ENCODE results near the gene PDIK1L.
"Not testable (repeated sequence)": the region's sequence is repeated elsewhere in the genome, so short reads cannot be mapped to it uniquely, and the experiment has no call there.

PDIK1L gene

GRCh38 chr1:26102119-26102518 lies 9.5 kb upstream of the PDIK1L start:
- no peak for TF ChIP-seq CTCF (IDR thresholded peaks at IDR 0.05; ENCODE audit: unreplicated experiment in 3 of 3)
- Mint-ChIP-seq H3K9me3 (no peaks in the 10 kb centered on the region), H3K4me3 (no peak overlapping the region), H3K27me3 (ENCODE audit: low read depth) (peaks cover 8% of the 10 kb centered on the region), H3K27ac (peak overlapping the region in 1 of 3 experiments; percentile 49), H3K4me1 (peaks cover 8% of the 10 kb centered on the region), H3K36me3 (ENCODE audit: low read depth) (no peaks in the 10 kb centered on the region)

- no peaks in the 10 kb centered on the region for H3K9me3 Mint-ChIP-seq
- no peak overlapping the region for H3K4me3 Mint-ChIP-seq
- H3K36me3 Mint-ChIP-seq (ENCODE audit: low read depth) = no peaks in the 10 kb centered on the region
- H3K4me1 Mint-ChIP-seq = peaks cover 8% of the 10 kb centered on the region
- peak overlapping the region in 2 of 3 experiments; percentile 41 to 49 for H3K27ac Mint-ChIP-seq
- H3K27me3 Mint-ChIP-seq (ENCODE audit: low read depth) = peaks cover 8% of the 10 kb centered on the region
- no peak for TF ChIP-seq CTCF (IDR thresholded peaks at IDR 0.05; ENCODE audit: unreplicated experiment in 3 of 3)
Measured at GRCh38 chr1:26102526-26102925, 9.1 kb upstream of the PDIK1L start.

- not testable (repeated sequence) for H3K27me3 Mint-ChIP-seq (ENCODE audit: low read depth); H3K4me3 Mint-ChIP-seq; H3K9me3 Mint-ChIP-seq; H3K36me3 Mint-ChIP-seq (ENCODE audit: low read depth)
- Mint-ChIP-seq H3K27ac (peak overlapping the region in 1 of 3 experiments; percentile 31), H3K4me1 (peaks cover 16% of the 10 kb centered on the region)
Measured at GRCh38 chr1:26105226-26105548, 6.4 kb upstream of the PDIK1L start.

- peaks cover 10% of the 10 kb centered on the region for H3K36me3 Mint-ChIP-seq (ENCODE audit: low read depth)
- TF ChIP-seq CTCF (IDR thresholded peaks at IDR 0.05; ENCODE audit: unreplicated experiment in 3 of 3) = no peak
- peak overlapping the region; percentile 92 to 99 (median 96) for H3K4me3 Mint-ChIP-seq
- no peaks in the 10 kb centered on the region for H3K27me3 Mint-ChIP-seq (ENCODE audit: low read depth)
- H3K27ac Mint-ChIP-seq = peak overlapping the region; percentile 98 to 99 (median 99)
- peaks cover 28% of the 10 kb centered on the region for H3K4me1 Mint-ChIP-seq
- H3K9me3 Mint-ChIP-seq = no peaks in the 10 kb centered on the region
Measured at GRCh38 chr1:26109229-26110164, 2.1 kb upstream of the PDIK1L start.

- Mint-ChIP-seq H3K9me3 (no peaks in the 10 kb centered on the region), H3K27ac (peak overlapping the region; percentile 98 to 99 (median 99)), H3K27me3 (ENCODE audit: low read depth) (no peaks in the 10 kb centered on the region), H3K4me1 (peaks cover 30% of the 10 kb centered on the region), H3K4me3 (peak overlapping the region; percentile 92 to 99 (median 96)), H3K36me3 (ENCODE audit: low read depth) (peaks cover 17% of the 10 kb centered on the region)
- no peak for TF ChIP-seq CTCF (IDR thresholded peaks at IDR 0.05; ENCODE audit: unreplicated experiment in 3 of 3)
Measured at GRCh38 chr1:26110731-26111529, 694 bp upstream of the PDIK1L start.

- peaks cover 21% of the 10 kb centered on the region for H3K36me3 Mint-ChIP-seq (ENCODE audit: low read depth)
Measured at GRCh38 chr1:26112407-26112775, 767 bp downstream of the PDIK1L start.

More at GRCh38 chr1:26112407-26112775, 767 bp downstream of the PDIK1L start:
- H3K27ac Mint-ChIP-seq = peak overlapping the region; percentile 77 to 99 (median 84)
- TF ChIP-seq CTCF (IDR thresholded peaks at IDR 0.05; ENCODE audit: unreplicated experiment in 3 of 3) = no peak
- H3K9me3 Mint-ChIP-seq = no peaks in the 10 kb centered on the region
- H3K4me3 Mint-ChIP-seq = peak overlapping the region; percentile 93 to 97 (median 96)
- peaks cover 30% of the 10 kb centered on the region for H3K4me1 Mint-ChIP-seq
- no peaks in the 10 kb centered on the region for H3K27me3 Mint-ChIP-seq (ENCODE audit: low read depth)

Measured in nephron (organoid).